Peyer's patch (tissue), 4 donors: Measurements from ENCODE around the gene PXMP2.

ENCODE experiments used
- POLR2A ChIP-seq, 2 donors: fragments of 450-650 bp; IDR thresholded peaks; one replicate each; pipeline ENCODE4 v1.5.1; 2017; ENCODE audit warnings: antibody characterized with exemption in 2 of 2, mild to moderate bottlenecking in 2 of 2, moderate library complexity in 2 of 2
- TF ChIP-seq, protein P1 (sequence below), 6 experiments: fragments of 450-650 bp in 4 of 6; fragments of 200-600 bp in 2 of 6; sonication (generic) in 1 of 6; IDR thresholded peaks; one replicate each; pipeline ENCODE4 v1.5.1; 2017 to 2019; ENCODE audit warnings: antibody characterized with exemption in 6 of 6, mild to moderate bottlenecking in 3 of 6, moderate library complexity in 1 of 6

DNA sequence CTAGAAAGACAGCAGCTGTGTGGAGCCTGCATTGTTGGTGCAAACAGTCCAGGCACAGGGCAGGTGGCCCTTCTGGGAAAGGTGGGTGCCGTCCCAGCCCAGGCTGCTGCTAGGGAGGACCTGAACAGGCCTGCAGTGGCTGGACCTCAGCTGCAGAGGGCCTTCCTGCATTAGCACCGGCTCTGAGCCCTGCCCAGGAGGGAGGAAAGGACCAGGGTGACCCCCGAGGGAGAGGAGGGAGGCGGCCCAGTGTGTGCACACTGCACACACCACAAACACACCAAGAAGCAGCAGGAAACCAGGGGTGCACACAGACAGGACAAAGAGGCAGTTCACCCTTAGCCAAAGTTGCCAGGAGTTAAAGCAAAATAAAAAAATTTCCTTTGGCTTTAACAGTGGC, 15.3 kb downstream of the PXMP2 start:
- TF ChIP-seq, protein P1, sequence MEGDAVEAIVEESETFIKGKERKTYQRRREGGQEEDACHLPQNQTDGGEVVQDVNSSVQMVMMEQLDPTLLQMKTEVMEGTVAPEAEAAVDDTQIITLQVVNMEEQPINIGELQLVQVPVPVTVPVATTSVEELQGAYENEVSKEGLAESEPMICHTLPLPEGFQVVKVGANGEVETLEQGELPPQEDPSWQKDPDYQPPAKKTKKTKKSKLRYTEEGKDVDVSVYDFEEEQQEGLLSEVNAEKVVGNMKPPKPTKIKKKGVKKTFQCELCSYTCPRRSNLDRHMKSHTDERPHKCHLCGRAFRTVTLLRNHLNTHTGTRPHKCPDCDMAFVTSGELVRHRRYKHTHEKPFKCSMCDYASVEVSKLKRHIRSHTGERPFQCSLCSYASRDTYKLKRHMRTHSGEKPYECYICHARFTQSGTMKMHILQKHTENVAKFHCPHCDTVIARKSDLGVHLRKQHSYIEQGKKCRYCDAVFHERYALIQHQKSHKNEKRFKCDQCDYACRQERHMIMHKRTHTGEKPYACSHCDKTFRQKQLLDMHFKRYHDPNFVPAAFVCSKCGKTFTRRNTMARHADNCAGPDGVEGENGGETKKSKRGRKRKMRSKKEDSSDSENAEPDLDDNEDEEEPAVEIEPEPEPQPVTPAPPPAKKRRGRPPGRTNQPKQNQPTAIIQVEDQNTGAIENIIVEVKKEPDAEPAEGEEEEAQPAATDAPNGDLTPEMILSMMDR (IDR thresholded peaks at IDR 0.05), result no peak
- TF ChIP-seq POLR2A (IDR thresholded peaks at IDR 0.05), result no peak
